Hepatocyte (in vitro differentiated cells): ENCODE results near the gene CLEC18A. TPM values are rescaled to one million over a fixed set of nuclear protein-coding genes. Genes with fewer than 3 reads are reported as not detected.

ENCODE experiments used
- DNase-seq: peaks from one replicate; pipeline ENCODE4 v3.0.0-alpha.2; 2016; ENCODE audit warnings: low spot score
- H2AFZ ChIP-seq: fragments of 200-600 bp; sonication (generic); 2 replicates; pipeline ENCODE4 v1.6.0; 2016; ENCODE audit warnings: antibody characterized with exemption, mild to moderate bottlenecking
- H3K27ac ChIP-seq: fragments of 200-600 bp; sonication (generic); 2 replicates; pipeline ENCODE4 v1.5.1; 2016; ENCODE audit warnings: mild to moderate bottlenecking
- H3K27me3 ChIP-seq: fragments of 200-600 bp; sonication (generic); 2 replicates; pipeline ENCODE4 v1.6.1; 2016
- H3K36me3 ChIP-seq: fragments of 200-600 bp; sonication (generic); replicated peaks from 2 replicates; pipeline ENCODE4 v1.5.1; 2016; ENCODE audit warnings: low read depth; ENCODE audit not compliant: insufficient read depth
- H3K4me1 ChIP-seq: fragments of 200-600 bp; sonication (generic); 2 replicates; pipeline ENCODE4 v1.5.1; 2016; ENCODE audit warnings: mild to moderate bottlenecking, moderate library complexity; ENCODE audit not compliant: insufficient read depth
- H3K4me2 ChIP-seq: fragments of 200-600 bp; sonication (generic); 2 replicates; pipeline ENCODE4 v1.6.0; 2016
- H3K4me3 ChIP-seq: fragments of 200-600 bp; sonication (generic); 2 replicates; pipeline ENCODE4 v1.5.1; 2016; ENCODE audit warnings: mild to moderate bottlenecking
- H3K79me2 ChIP-seq: fragments of 200-600 bp; sonication (generic); 2 replicates; pipeline ENCODE4 v1.6.0; 2017; ENCODE audit warnings: mild to moderate bottlenecking
- H3K9me2 ChIP-seq: fragments of 200-600 bp; sonication (generic); replicated peaks from 2 replicates; pipeline ENCODE4 v1.6.0; 2017; ENCODE audit warnings: mild to moderate bottlenecking; ENCODE audit not compliant: insufficient read depth
- H3K9me3 ChIP-seq: fragments of 200-600 bp; sonication (generic); 2 replicates; pipeline ENCODE4 v1.5.1; 2016; ENCODE audit warnings: low read depth, mild to moderate bottlenecking
- H4K20me1 ChIP-seq: fragments of 200-600 bp; sonication (generic); 2 replicates; pipeline ENCODE4 v1.6.0; 2016; ENCODE audit warnings: mild to moderate bottlenecking; ENCODE audit not compliant: insufficient read depth, poor library complexity, severe bottlenecking
- EZH2 ChIP-seq: fragments of 200-600 bp; sonication (generic); IDR thresholded peaks from 2 replicates; pipeline ENCODE4 v1.6.1; 2016; ENCODE audit warnings: antibody characterized with exemption, mild to moderate bottlenecking, borderline replicate concordance
- EZH2phosphoT487 ChIP-seq: fragments of 200-600 bp; sonication (generic); IDR thresholded peaks from one replicate; pipeline ENCODE4 v1.6.1; 2018; ENCODE audit warnings: antibody characterized with exemption, mild to moderate bottlenecking, low read depth, moderate library complexity; ENCODE audit not compliant: unreplicated experiment, severe bottlenecking
- WGBS: methylation state at CpG from one replicate; pipeline ENCODE4 v1.1.6; 2016; ENCODE audit warnings: low lambda C conversion rate; ENCODE audit errors: missing lambda C conversion rate; 5-methylcytosine and 5-hydroxymethylcytosine counted together
- polyA plus RNA-seq: library from polyadenylated mRNA; unstranded; fragments of >200 nt; fragmentation: Nextera tagmentation; extraction: Ambion mirVana; gene quantifications from 2 replicates; pipeline ENCODE4 v1.2.1, GENCODE V29; 2016
- total RNA-seq: library from RNA; depleted of rRNA; stranded (reverse); fragments of >200 nt; gene quantifications from 2 replicates; pipeline ENCODE4 v1.2.3, GENCODE V29; 2014
- TF ChIP-seq, protein P1 (sequence below): fragments of 200-600 bp; sonication (generic); IDR thresholded peaks from 2 replicates; pipeline ENCODE4 v1.5.1; 2016; ENCODE audit warnings: antibody characterized with exemption, mild to moderate bottlenecking; ENCODE audit not compliant: poor library complexity

CLEC18A gene
- total and polyA plus RNA-seq, 2 experiments from 2014 or later, result 0.37 to 1.9 TPM

GRCh38 chr16:69929480-69929879 is 21.7 kb upstream of the CLEC18A start:
- H3K9me2 ChIP-seq, result no peaks in the 10 kb centered on the region
- 89% methylated on average over 9 of the region's 9 CpGs for WGBS
- H3K4me2 ChIP-seq, result no peak overlapping the region
- no peak for DNase-seq
- H4K20me1 ChIP-seq, result no peaks in the 10 kb centered on the region
- H3K9me3 ChIP-seq, result no peaks in the 10 kb centered on the region
- H2AFZ ChIP-seq, result no peak overlapping the region
- H3K4me3 ChIP-seq, result no peak overlapping the region
- peaks cover 18% of the 10 kb centered on the region for H3K4me1 ChIP-seq
- H3K27me3 ChIP-seq, result no peaks in the 10 kb centered on the region
- H3K36me3 ChIP-seq, result no peaks in the 10 kb centered on the region
- H3K27ac ChIP-seq, result no peak overlapping the region
- H3K79me2 ChIP-seq, result no peaks in the 10 kb centered on the region
- TF ChIP-seq EZH2 (no peak), EZH2phosphoT487 (no peak)
- TF ChIP-seq, protein P1, sequence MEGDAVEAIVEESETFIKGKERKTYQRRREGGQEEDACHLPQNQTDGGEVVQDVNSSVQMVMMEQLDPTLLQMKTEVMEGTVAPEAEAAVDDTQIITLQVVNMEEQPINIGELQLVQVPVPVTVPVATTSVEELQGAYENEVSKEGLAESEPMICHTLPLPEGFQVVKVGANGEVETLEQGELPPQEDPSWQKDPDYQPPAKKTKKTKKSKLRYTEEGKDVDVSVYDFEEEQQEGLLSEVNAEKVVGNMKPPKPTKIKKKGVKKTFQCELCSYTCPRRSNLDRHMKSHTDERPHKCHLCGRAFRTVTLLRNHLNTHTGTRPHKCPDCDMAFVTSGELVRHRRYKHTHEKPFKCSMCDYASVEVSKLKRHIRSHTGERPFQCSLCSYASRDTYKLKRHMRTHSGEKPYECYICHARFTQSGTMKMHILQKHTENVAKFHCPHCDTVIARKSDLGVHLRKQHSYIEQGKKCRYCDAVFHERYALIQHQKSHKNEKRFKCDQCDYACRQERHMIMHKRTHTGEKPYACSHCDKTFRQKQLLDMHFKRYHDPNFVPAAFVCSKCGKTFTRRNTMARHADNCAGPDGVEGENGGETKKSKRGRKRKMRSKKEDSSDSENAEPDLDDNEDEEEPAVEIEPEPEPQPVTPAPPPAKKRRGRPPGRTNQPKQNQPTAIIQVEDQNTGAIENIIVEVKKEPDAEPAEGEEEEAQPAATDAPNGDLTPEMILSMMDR, result no peak

DNA sequence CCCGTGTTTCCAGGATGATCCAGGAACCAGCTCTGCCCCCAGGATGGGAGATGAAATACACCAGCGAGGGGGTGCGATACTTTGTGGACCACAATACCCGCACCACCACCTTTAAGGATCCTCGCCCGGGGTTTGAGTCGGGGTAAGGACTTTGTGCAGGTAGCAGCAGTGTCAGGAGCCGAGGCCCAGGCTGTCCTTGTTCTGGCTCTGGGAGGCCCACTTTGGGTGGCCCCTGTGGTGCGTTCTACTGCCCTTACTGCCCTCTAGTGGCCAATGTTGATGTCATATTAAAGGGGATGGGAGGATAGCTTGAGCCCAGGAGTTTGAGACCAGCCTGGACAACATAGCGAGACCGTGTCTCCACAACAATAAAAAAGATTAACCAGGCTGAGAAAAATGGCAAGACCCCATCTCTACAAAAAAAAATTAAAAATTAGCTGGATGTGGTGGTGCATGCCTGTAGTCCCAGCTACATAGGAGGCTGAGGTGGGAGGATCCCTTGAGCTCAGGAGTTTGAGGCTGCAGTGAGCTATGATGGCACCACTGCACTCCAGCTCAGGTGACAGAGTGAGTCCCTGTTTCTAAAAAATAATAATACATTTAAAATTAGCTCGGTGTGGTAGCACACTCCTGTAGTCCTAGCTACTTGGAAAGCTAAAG is 20.9 kb upstream of the CLEC18A start:
- Histone ChIP-seq H3K4me1 (peaks cover 18% of the 10 kb centered on the region), H3K9me2 (no peaks in the 10 kb centered on the region), H3K4me2 (no peak overlapping the region), H3K27ac (no peak overlapping the region), H4K20me1 (no peaks in the 10 kb centered on the region), H3K36me3 (no peaks in the 10 kb centered on the region), H3K27me3 (no peaks in the 10 kb centered on the region), H3K9me3 (no peaks in the 10 kb centered on the region), H3K79me2 (no peaks in the 10 kb centered on the region), H2AFZ (no peak overlapping the region), H3K4me3 (no peak overlapping the region)
- 75% methylated on average over 12 of the region's 12 CpGs for WGBS
- DNase-seq, result peak; percentile 79
- no peak for TF ChIP-seq EZH2phosphoT487
- TF ChIP-seq, protein P1, result peak; percentile 75

GRCh38 chr16:69931631-69932030 is 19.5 kb upstream of the CLEC18A start:
- H3K79me2 ChIP-seq, result no peaks in the 10 kb centered on the region
- no peak overlapping the region for H2AFZ ChIP-seq
- peaks cover 18% of the 10 kb centered on the region for H3K4me1 ChIP-seq
- no peaks in the 10 kb centered on the region for H3K36me3 ChIP-seq
- no peak overlapping the region for H3K4me3 ChIP-seq
- H3K4me2 ChIP-seq, result no peak overlapping the region
- no peak for DNase-seq
- H3K9me3 ChIP-seq, result no peaks in the 10 kb centered on the region
- no peaks in the 10 kb centered on the region for H3K27me3 ChIP-seq
- 99% methylated on average over 13 of the region's 13 CpGs for WGBS
- TF ChIP-seq EZH2phosphoT487 (no peak), EZH2 (no peak)
- TF ChIP-seq, protein P1, result no peak
- H4K20me1 ChIP-seq, result no peaks in the 10 kb centered on the region
- no peak overlapping the region for H3K27ac ChIP-seq
- no peaks in the 10 kb centered on the region for H3K9me2 ChIP-seq
